Body of pancreas (tissue), 4 donors: ENCODE results near the gene CCDC148. TPM values are rescaled to one million over a fixed set of nuclear protein-coding genes. Genes with fewer than 3 reads are reported as not detected.

ENCODE experiments used
- ATAC-seq: fragments of 150-250 bp; one replicate; pipeline ENCODE4 v1.9.1; 2016
- DNase-seq, 4 donors: peaks; one replicate each; pipeline ENCODE4 v3.0.0-alpha.2; 2019
- H3K27ac ChIP-seq, 4 donors: fragments of 200-600 bp; sonication (generic); 1 replicate in 3 of 4; 2 replicates in 1 of 4; pipeline versions ENCODE4 v1.5.1 to v1.6.1; 2016 to 2019; ENCODE audit warnings: mild to moderate bottlenecking in 1 of 4, mixed read lengths in 1 of 4, moderate library complexity in 1 of 4
- H3K27me3 ChIP-seq, 2 donors: fragments of 200-600 bp; sonication (generic); one replicate each; pipeline ENCODE4 v1.6.0; 2016; ENCODE audit warnings: mild to moderate bottlenecking in 1 of 2
- H3K36me3 ChIP-seq, 2 donors: fragments of 200-600 bp; sonication (generic); replicated peaks in 1 of 2; 2 replicates each; pipeline ENCODE4 v1.5.1; 2016; ENCODE audit warnings: low read depth in 2 of 2; ENCODE audit not compliant: insufficient read depth in 1 of 2
- H3K4me1 ChIP-seq: fragments of 200-600 bp; sonication (generic); one replicate; pipeline ENCODE4 v1.6.0; 2016
- H3K4me3 ChIP-seq, 2 donors: fragments of 200-600 bp; sonication (generic); 1 replicate in 1 of 2; 2 replicates in 1 of 2; pipeline ENCODE4 v1.5.1; 2016 to 2019
- H3K9me3 ChIP-seq, 3 donors: fragments of 200-600 bp; sonication (generic); 1 replicate in 2 of 3; 2 replicates in 1 of 3; pipeline ENCODE4 v1.5.1; 2016
- CTCF ChIP-seq, 7 experiments: fragments of 450-650 bp in 4 of 7; fragments of 200-600 bp in 3 of 7; sonication (generic) in 3 of 7; IDR thresholded peaks; one replicate each; pipeline ENCODE4 v1.5.1; 2016 to 2019; ENCODE audit warnings: antibody characterized with exemption in 7 of 7
- POLR2A ChIP-seq, 3 donors: fragments of 450-650 bp; IDR thresholded peaks; one replicate each; pipeline ENCODE4 v1.6.1; 2016; ENCODE audit warnings: antibody characterized with exemption in 3 of 3, mild to moderate bottlenecking in 2 of 3
- WGBS, 2 donors: methylation state at CpG; one replicate each; pipeline ENCODE4 v1.1.5; 2017; 5-methylcytosine and 5-hydroxymethylcytosine counted together
- intact Hi-C: fragments of 100-400 bp; cut with DNase I; formaldehyde crosslinking; loops from one replicate; pipeline ENCODE4 v1.15.1; 2023
- total RNA-seq, 2 donors: library from RNA; depleted of rRNA; stranded (reverse); fragments of >200 nt; gene quantifications; one replicate each; pipeline ENCODE4 v1.1.0, GENCODE V29; 2016

The CCDC148 gene
- total RNA-seq, 2 donors from 2014 or later: 0.66 to 0.78 TPM

- Histone ChIP-seq H3K36me3 (no peaks in the 10 kb centered on the region), H3K27me3 (no peaks in the 10 kb centered on the region), H3K27ac (no peak overlapping the region), H3K9me3 (no peaks in the 10 kb centered on the region), H3K4me3 (no peak overlapping the region), H3K4me1 (peaks cover 4% of the 10 kb centered on the region)
- intact Hi-C loops: no loop called here
- ATAC-seq (no peak), DNase-seq (no peak)
- WGBS, 2 donors: 54 to 59% methylated on average over 6 of the region's 6 CpGs
- TF ChIP-seq CTCF (IDR thresholded peaks at IDR 0.05) (no peak), POLR2A (IDR thresholded peaks at IDR 0.05) (no peak)
Measured at GRCh38 chr2:158489366-158490112, 33.0 kb upstream of the CCDC148 start.

- 63 to 68% methylated on average over 2 of the region's 2 CpGs for WGBS, 2 donors
- ATAC-seq (no peak), DNase-seq (no peak)
- TF ChIP-seq CTCF (IDR thresholded peaks at IDR 0.05) (no peak), POLR2A (IDR thresholded peaks at IDR 0.05) (no peak)
- H3K4me3 ChIP-seq: no peak overlapping the region
- H3K27ac ChIP-seq: no peak overlapping the region
- intact Hi-C loops: no loop called here
- H3K27me3 ChIP-seq: no peaks in the 10 kb centered on the region
- peaks cover 4% of the 10 kb centered on the region for H3K4me1 ChIP-seq
- H3K36me3 ChIP-seq: no peaks in the 10 kb centered on the region
- no peaks in the 10 kb centered on the region for H3K9me3 ChIP-seq
Measured at GRCh38 chr2:158488442-158489216, 32.1 kb upstream of the CCDC148 start.

- Histone ChIP-seq H3K4me1 (peaks cover 4% of the 10 kb centered on the region), H3K36me3 (no peaks in the 10 kb centered on the region), H3K9me3 (no peaks in the 10 kb centered on the region), H3K27me3 (no peaks in the 10 kb centered on the region), H3K4me3 (no peak overlapping the region), H3K27ac (no peak overlapping the region)
- intact Hi-C loops: no loop called here
- no peak for TF ChIP-seq CTCF (IDR thresholded peaks at IDR 0.05)
- TF ChIP-seq POLR2A (IDR thresholded peaks at IDR 0.05): no peak
- ATAC-seq (no peak), DNase-seq (no peak)
Measured at GRCh38 chr2:158487419-158487818, 30.9 kb upstream of the CCDC148 start.

GRCh38 chr2:158486970-158487325 is 30.4 kb upstream of the CCDC148 start:
- intact Hi-C loops: no loop called here
- TF ChIP-seq CTCF (IDR thresholded peaks at IDR 0.05) (no peak), POLR2A (IDR thresholded peaks at IDR 0.05) (no peak)
- Histone ChIP-seq H3K36me3 (no peaks in the 10 kb centered on the region), H3K4me1 (peaks cover 4% of the 10 kb centered on the region), H3K9me3 (no peaks in the 10 kb centered on the region), H3K4me3 (no peak overlapping the region), H3K27me3 (no peaks in the 10 kb centered on the region), H3K27ac (no peak overlapping the region)
- ATAC-seq (no peak), DNase-seq (no peak)
- 87 to 91% methylated on average over 5 of the region's 5 CpGs for WGBS, 2 donors
